Mucosa of descending colon (tissue), 3 donors: ENCODE measurements around the gene TUBB2B. TPM values are rescaled to one million over a fixed set of nuclear protein-coding genes. Genes with fewer than 3 reads are reported as not detected.
A peak's percentile ranks its signal among the peaks of the same experiment; 100 is the strongest.

ENCODE experiments used
- ATAC-seq: fragments of 200-7000 bp; cut with Tn5 transposase; one replicate; pipeline ENCODE4 v1.9.1; 2020; ENCODE audit warnings: mild to moderate bottlenecking, moderate library complexity
- DNase-seq, 3 donors: peaks; one replicate each; pipeline ENCODE4 v3.0.0-alpha.2; 2020
- H3K36me3 ChIP-seq: fragments of 200-600 bp; one replicate; pipeline ENCODE4 v1.8.0; 2021; ENCODE audit warnings: low read depth, mild to moderate bottlenecking
- H3K4me1 ChIP-seq: fragments of 200-600 bp; one replicate; pipeline ENCODE4 v1.8.0; 2021; ENCODE audit warnings: low read depth, mild to moderate bottlenecking
- H3K4me3 ChIP-seq: fragments of 200-600 bp; one replicate; pipeline ENCODE4 v1.8.0; 2021; ENCODE audit warnings: mild to moderate bottlenecking
- H3K9me3 ChIP-seq: fragments of 200-600 bp; one replicate; pipeline ENCODE4 v1.8.0; 2021; ENCODE audit warnings: mild to moderate bottlenecking
- intact Hi-C, 2 donors: fragments of 100-400 bp; cut with DNase I in 1 of 2; cut with micrococcal nuclease in 1 of 2; formaldehyde crosslinking; loops; one replicate each; pipeline versions ENCODE4 v1.11.0 to v1.11.1; 2022; cut with DNase I, micrococcal nuclease
- total RNA-seq, 3 donors: library from RNA; stranded (reverse); fragmentation: NEBNext Ultra II Directional in 2 of 3; extraction: Animal tissue kit (Norgen Biotek cat#: 25700) in 2 of 3; gene quantifications; one replicate each; pipeline versions ENCODE4 v1.2.1 to v1.2.4, GENCODE V29; 2021 to 2023
- TF ChIP-seq, protein P1 (sequence below): fragments of 200-600 bp; IDR thresholded peaks from one replicate; pipeline ENCODE4 v1.8.0; 2022; ENCODE audit warnings: antibody characterized with exemption, mild to moderate bottlenecking
- donor health status: DM: no; HTN: no; CAD: no; lungs with moderate emphysema.
- donor health status: DM: no; HTN: no; CAD: no.
- donor health status: DM: no; HTN: yes; CAD: no.

TUBB2B gene
- total RNA-seq, 3 donors from 2014 or later, result 0.87 to 18.5 (median 3.6) TPM

DNA sequence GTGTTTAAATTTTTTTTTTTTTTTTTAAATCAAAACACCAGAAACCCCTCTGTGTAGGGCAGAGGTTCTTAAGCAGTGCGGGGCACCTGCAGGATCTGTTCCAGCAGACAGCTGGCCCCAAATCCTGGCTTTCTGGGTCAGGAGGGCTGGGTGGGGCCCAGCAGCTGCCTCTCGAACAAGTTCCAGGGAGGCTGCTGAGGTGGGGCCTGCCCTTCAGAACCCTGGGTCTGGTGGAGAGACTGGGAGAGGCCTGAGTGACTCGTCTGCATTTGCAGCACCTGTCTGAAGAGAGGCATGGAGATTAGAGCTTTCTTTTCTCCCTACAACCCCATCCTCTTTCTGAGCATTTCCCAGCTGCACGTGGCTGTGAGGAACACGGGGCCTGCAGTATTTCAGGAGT is 39.7 kb upstream of the TUBB2B start:
- ATAC-seq (no peak), DNase-seq (no peak)
- H3K9me3 ChIP-seq, result no peaks in the 10 kb centered on the region
- no peak overlapping the region for H3K4me3 ChIP-seq
- intact Hi-C loops, result no loop called here
- TF ChIP-seq, protein P1, sequence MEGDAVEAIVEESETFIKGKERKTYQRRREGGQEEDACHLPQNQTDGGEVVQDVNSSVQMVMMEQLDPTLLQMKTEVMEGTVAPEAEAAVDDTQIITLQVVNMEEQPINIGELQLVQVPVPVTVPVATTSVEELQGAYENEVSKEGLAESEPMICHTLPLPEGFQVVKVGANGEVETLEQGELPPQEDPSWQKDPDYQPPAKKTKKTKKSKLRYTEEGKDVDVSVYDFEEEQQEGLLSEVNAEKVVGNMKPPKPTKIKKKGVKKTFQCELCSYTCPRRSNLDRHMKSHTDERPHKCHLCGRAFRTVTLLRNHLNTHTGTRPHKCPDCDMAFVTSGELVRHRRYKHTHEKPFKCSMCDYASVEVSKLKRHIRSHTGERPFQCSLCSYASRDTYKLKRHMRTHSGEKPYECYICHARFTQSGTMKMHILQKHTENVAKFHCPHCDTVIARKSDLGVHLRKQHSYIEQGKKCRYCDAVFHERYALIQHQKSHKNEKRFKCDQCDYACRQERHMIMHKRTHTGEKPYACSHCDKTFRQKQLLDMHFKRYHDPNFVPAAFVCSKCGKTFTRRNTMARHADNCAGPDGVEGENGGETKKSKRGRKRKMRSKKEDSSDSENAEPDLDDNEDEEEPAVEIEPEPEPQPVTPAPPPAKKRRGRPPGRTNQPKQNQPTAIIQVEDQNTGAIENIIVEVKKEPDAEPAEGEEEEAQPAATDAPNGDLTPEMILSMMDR, result no peak
- peaks cover 4% of the 10 kb centered on the region for H3K4me1 ChIP-seq
- H3K36me3 ChIP-seq, result peaks cover 4% of the 10 kb centered on the region

- TF ChIP-seq, protein P1, result no peak
- Histone ChIP-seq H3K9me3 (no peaks in the 10 kb centered on the region), H3K4me3 (no peak overlapping the region), H3K36me3 (peaks cover 4% of the 10 kb centered on the region), H3K4me1 (peaks cover 4% of the 10 kb centered on the region)
- intact Hi-C loops, result no loop called here
- DNase-seq (no peak), ATAC-seq (no peak)
These were observed 38.7 kb upstream of the TUBB2B start for GRCh38 chr6:3266170-3266569.

- DNase-seq (no peak), ATAC-seq (no peak)
- intact Hi-C loops, result no loop called here
- TF ChIP-seq, protein P1, result no peak
- Histone ChIP-seq H3K36me3 (peaks cover 4% of the 10 kb centered on the region), H3K4me1 (peaks cover 4% of the 10 kb centered on the region), H3K9me3 (no peaks in the 10 kb centered on the region), H3K4me3 (no peak overlapping the region)
These were observed 38.2 kb upstream of the TUBB2B start for GRCh38 chr6:3265671-3266070.

DNA sequence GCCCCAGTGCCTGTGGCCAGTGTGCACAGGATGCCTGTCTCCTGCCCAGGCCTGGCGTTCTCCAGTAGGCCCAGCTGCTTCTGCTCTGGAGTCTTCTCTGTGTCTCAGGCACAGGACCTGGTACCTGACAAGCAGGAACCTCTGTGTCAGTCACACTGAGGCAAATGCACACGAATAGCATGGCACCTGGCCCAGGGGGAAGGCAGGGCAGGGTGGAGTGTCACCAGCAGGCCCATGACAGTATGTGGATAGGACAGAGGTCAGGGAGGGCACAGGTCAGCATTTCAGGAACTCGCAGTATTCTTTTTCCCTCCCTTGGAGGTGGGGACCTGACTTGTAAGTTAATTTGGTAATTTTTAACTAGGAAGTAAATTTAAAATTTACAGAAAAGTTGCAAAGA is 36.9 kb upstream of the TUBB2B start:
- peaks cover 9% of the 10 kb centered on the region for H3K4me1 ChIP-seq
- DNase-seq (peak in 1 of 3 donors; percentile 55), ATAC-seq (peak; percentile 42)
- intact Hi-C loops, result no loop called here
- no peak overlapping the region for H3K4me3 ChIP-seq
- TF ChIP-seq, protein P1, result no peak
- H3K36me3 ChIP-seq, result peaks cover 4% of the 10 kb centered on the region
- no peaks in the 10 kb centered on the region for H3K9me3 ChIP-seq

DNA sequence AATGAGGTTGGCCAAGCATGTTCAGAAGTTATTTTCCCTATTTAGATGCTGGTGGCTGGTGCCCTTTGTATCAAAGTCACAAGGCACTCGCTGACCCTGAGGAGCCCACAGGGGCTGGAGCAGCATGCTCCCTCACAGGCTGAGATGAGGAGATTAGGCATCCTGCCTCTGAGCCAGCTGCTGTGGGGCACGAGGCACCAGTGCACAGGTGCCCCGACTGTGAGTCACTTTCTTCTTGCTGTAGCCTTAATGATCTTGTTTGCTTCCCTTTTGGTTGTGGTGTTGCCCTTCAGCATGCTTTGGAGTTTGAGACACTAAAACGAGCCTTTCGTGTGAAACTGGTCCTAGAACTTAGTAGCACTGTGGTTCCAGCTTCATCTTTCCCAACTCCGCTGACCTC is 35.6 kb upstream of the TUBB2B start:
- Histone ChIP-seq H3K4me3 (no peak overlapping the region), H3K4me1 (peaks cover 9% of the 10 kb centered on the region), H3K9me3 (no peaks in the 10 kb centered on the region), H3K36me3 (peaks cover 4% of the 10 kb centered on the region)
- TF ChIP-seq, protein P1, result no peak
- intact Hi-C loops, result no loop called here
- DNase-seq (no peak), ATAC-seq (no peak)

GRCh38 chr6:3261921-3262320 is 34.5 kb upstream of the TUBB2B start:
- DNase-seq (peak in 1 of 3 donors; percentile 25), ATAC-seq (no peak)
- peaks cover 9% of the 10 kb centered on the region for H3K4me1 ChIP-seq
- TF ChIP-seq, protein P1, result no peak
- H3K9me3 ChIP-seq, result no peaks in the 10 kb centered on the region
- no peak overlapping the region for H3K4me3 ChIP-seq
- intact Hi-C loops, result no loop called here
- peaks cover 4% of the 10 kb centered on the region for H3K36me3 ChIP-seq
